ENCODE measurements around the gene STIM1.
"Not testable (repeated sequence)": the region's sequence is repeated elsewhere in the genome, so short reads cannot be mapped to it uniquely, and the experiment has no call there.

Gene STIM1

GRCh38 chr11:4098026-4098621, 242.7 kb downstream of the STIM1 start:
- Histone ChIP-seq H3K27ac (ENCODE audit: low read depth, low read length) (no peak overlapping the region), H3K27me3 (ENCODE audit: insufficient read depth, low read length) (no peaks in the 10 kb centered on the region), H3K36me3 (ENCODE audit: insufficient read depth, low read length) (peaks cover 21% of the 10 kb centered on the region), H3K4me1 (ENCODE audit: control insufficient read depth, insufficient read depth, low read length, unreplicated experiment) (peaks cover 22% of the 10 kb centered on the region), H3K79me2 (ENCODE audit: control insufficient read depth, insufficient read depth, low read length, unreplicated experiment) (peaks cover 75% of the 10 kb centered on the region), H2AFZ (ENCODE audit: low read length, unreplicated experiment) (no peak overlapping the region), H3K4me3 (ENCODE audit: low read depth, low read length) (0 out of 2 replicates have a peak overlapping the region, but pooled peaks have one; percentile 30)

- Histone ChIP-seq H3K4me3 (ENCODE audit: low read depth, low read length) (no peak overlapping the region), H3K27me3 (ENCODE audit: insufficient read depth, low read length) (no peaks in the 10 kb centered on the region), H2AFZ (ENCODE audit: low read length, unreplicated experiment) (no peak overlapping the region), H3K4me1 (ENCODE audit: control insufficient read depth, insufficient read depth, low read length, unreplicated experiment) (peaks cover 3% of the 10 kb centered on the region), H3K36me3 (ENCODE audit: insufficient read depth, low read length) (peaks cover 34% of the 10 kb centered on the region), H3K27ac (ENCODE audit: low read depth, low read length) (no peak overlapping the region), H3K79me2 (ENCODE audit: control insufficient read depth, insufficient read depth, low read length, unreplicated experiment) (peaks cover 67% of the 10 kb centered on the region)
Observed at GRCh38 chr11:4102711-4103110, 247.2 kb downstream of the STIM1 start.

- H3K27ac ChIP-seq (ENCODE audit: low read depth, low read length) = no peak overlapping the region
- peaks cover 38% of the 10 kb centered on the region for H3K36me3 ChIP-seq (ENCODE audit: insufficient read depth, low read length)
- no peaks in the 10 kb centered on the region for H3K27me3 ChIP-seq (ENCODE audit: insufficient read depth, low read length)
- no peak overlapping the region for H2AFZ ChIP-seq (ENCODE audit: low read length, unreplicated experiment)
- H3K4me1 ChIP-seq (ENCODE audit: control insufficient read depth, insufficient read depth, low read length, unreplicated experiment) = no peaks in the 10 kb centered on the region
- H3K79me2 ChIP-seq (ENCODE audit: control insufficient read depth, insufficient read depth, low read length, unreplicated experiment) = peaks cover 65% of the 10 kb centered on the region
- no peak overlapping the region for H3K4me3 ChIP-seq (ENCODE audit: low read depth, low read length)
Observed at GRCh38 chr11:4103269-4103668, 247.8 kb downstream of the STIM1 start.

GRCh38 chr11:4105916-4106315, 250.5 kb downstream of the STIM1 start:
- no peaks in the 10 kb centered on the region for H3K4me1 ChIP-seq (ENCODE audit: control insufficient read depth, insufficient read depth, low read length, unreplicated experiment)
- peaks cover 42% of the 10 kb centered on the region for H3K36me3 ChIP-seq (ENCODE audit: insufficient read depth, low read length)
- no peaks in the 10 kb centered on the region for H3K27me3 ChIP-seq (ENCODE audit: insufficient read depth, low read length)
- H2AFZ ChIP-seq (ENCODE audit: low read length, unreplicated experiment) = no peak overlapping the region
- H3K4me3 ChIP-seq (ENCODE audit: low read depth, low read length) = no peak overlapping the region
- no peak overlapping the region for H3K27ac ChIP-seq (ENCODE audit: low read depth, low read length)
- H3K79me2 ChIP-seq (ENCODE audit: control insufficient read depth, insufficient read depth, low read length, unreplicated experiment) = peaks cover 43% of the 10 kb centered on the region

DNA sequence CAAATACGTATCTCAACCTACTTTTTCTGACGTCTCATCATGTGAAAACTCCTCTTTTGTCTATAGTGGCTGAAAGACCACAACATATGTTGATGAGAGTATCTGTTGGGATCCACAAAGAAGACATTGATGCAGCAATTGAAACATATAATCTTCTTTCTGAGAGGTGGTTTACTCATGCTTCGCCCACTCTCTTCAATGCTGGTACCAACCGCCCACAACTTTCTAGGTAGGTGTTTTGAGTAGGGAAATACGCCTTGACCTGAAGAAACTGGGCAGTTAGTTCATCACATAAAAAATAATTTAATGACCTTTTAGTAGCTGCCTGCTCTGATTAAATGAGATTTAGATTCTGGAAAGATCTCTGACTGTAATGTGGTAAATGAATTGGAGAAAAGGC, 256.4 kb downstream of the STIM1 start:
- Histone ChIP-seq H3K4me3 (ENCODE audit: low read depth, low read length) (no peak overlapping the region), H3K36me3 (ENCODE audit: insufficient read depth, low read length) (peaks cover 45% of the 10 kb centered on the region), H3K27ac (ENCODE audit: low read depth, low read length) (no peak overlapping the region), H3K27me3 (ENCODE audit: insufficient read depth, low read length) (no peaks in the 10 kb centered on the region), H3K4me1 (ENCODE audit: control insufficient read depth, insufficient read depth, low read length, unreplicated experiment) (no peaks in the 10 kb centered on the region), H2AFZ (ENCODE audit: low read length, unreplicated experiment) (no peak overlapping the region), H3K79me2 (ENCODE audit: control insufficient read depth, insufficient read depth, low read length, unreplicated experiment) (peaks cover 8% of the 10 kb centered on the region)

GRCh38 chr11:4115128-4115527, 259.7 kb downstream of the STIM1 start:
- no peak overlapping the region for H2AFZ ChIP-seq (ENCODE audit: low read length, unreplicated experiment)
- peaks cover 20% of the 10 kb centered on the region for H3K4me1 ChIP-seq (ENCODE audit: control insufficient read depth, insufficient read depth, low read length, unreplicated experiment)
- H3K79me2 ChIP-seq (ENCODE audit: control insufficient read depth, insufficient read depth, low read length, unreplicated experiment) = peaks cover 15% of the 10 kb centered on the region
- H3K27me3 ChIP-seq (ENCODE audit: insufficient read depth, low read length) = no peaks in the 10 kb centered on the region
- peaks cover 42% of the 10 kb centered on the region for H3K36me3 ChIP-seq (ENCODE audit: insufficient read depth, low read length)
- H3K27ac ChIP-seq (ENCODE audit: low read depth, low read length) = no peak overlapping the region
- no peak overlapping the region for H3K4me3 ChIP-seq (ENCODE audit: low read depth, low read length)

DNA sequence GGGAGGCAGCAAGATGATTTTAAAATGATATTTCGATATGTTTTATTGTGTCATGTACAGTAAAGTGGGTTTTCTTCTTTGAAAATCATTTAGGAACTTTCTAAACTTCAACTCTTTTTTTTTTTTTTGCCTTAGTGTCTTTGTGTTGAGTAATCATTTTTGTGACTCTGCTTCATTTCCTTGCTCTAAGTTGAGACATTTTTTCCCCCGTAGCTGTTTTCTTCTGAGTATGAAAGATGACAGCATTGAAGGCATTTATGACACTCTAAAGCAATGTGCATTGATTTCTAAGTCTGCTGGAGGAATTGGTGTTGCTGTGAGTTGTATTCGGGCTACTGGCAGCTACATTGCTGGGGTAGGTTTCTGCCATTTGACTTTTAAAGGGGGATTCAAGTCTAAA, 262.6 kb downstream of the STIM1 start:
- H3K4me1 ChIP-seq (ENCODE audit: control insufficient read depth, insufficient read depth, low read length, unreplicated experiment) = peaks cover 20% of the 10 kb centered on the region
- H3K27me3 ChIP-seq (ENCODE audit: insufficient read depth, low read length) = no peaks in the 10 kb centered on the region
- peak overlapping the region; percentile 80 for H3K27ac ChIP-seq (ENCODE audit: low read depth, low read length)
- H3K36me3 ChIP-seq (ENCODE audit: insufficient read depth, low read length) = peaks cover 47% of the 10 kb centered on the region
- H2AFZ ChIP-seq (ENCODE audit: low read length, unreplicated experiment) = no peak overlapping the region
- peak overlapping the region; percentile 16; the same call in 1 of the 2 replicates for H3K4me3 ChIP-seq (ENCODE audit: low read depth, low read length)
- peaks cover 16% of the 10 kb centered on the region for H3K79me2 ChIP-seq (ENCODE audit: control insufficient read depth, insufficient read depth, low read length, unreplicated experiment)

DNA sequence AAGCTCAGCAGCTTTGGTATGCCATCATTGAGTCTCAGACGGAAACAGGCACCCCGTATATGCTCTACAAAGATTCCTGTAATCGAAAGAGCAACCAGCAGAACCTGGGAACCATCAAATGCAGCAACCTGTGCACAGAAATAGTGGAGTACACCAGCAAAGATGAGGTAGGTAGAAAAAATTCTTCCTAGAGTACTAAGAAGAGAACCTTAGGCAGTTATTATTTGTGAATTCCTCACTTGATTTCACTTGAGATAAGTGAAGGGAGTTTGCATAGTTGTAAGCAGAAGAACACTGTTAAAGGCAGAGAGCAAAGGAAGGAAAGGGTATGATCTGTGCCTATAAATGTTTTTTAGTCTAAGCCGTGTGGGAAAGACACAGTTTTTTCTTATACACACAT, 267.8 kb downstream of the STIM1 start:
- peaks cover 81% of the 10 kb centered on the region for H3K36me3 ChIP-seq (ENCODE audit: insufficient read depth, low read length)
- H3K79me2 ChIP-seq (ENCODE audit: control insufficient read depth, insufficient read depth, low read length, unreplicated experiment) = peaks cover 16% of the 10 kb centered on the region
- no peaks in the 10 kb centered on the region for H3K27me3 ChIP-seq (ENCODE audit: insufficient read depth, low read length)
- H3K27ac ChIP-seq (ENCODE audit: low read depth, low read length) = no peak overlapping the region
- no peak overlapping the region for H3K4me3 ChIP-seq (ENCODE audit: low read depth, low read length)
- peaks cover 12% of the 10 kb centered on the region for H3K4me1 ChIP-seq (ENCODE audit: control insufficient read depth, insufficient read depth, low read length, unreplicated experiment)
- no peak overlapping the region for H2AFZ ChIP-seq (ENCODE audit: low read length, unreplicated experiment)

DNA sequence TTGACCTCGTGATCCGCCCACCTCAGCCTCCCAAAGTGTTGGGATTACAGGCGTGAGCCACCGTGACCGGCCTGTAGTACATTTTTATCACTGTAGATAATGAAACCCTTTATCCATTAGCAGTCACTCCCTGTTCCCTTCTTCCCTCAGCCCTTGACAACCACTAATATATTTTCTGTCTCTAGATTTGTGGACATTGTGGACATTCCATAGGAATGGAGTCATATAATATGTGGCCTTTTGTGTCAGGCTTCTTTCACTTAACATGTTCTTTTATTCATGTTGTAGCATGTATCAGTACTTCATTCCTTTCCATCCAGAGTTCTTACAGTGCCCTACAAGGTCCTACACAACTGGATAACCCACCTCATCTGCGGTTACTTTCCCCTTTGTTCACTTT, 269.7 kb downstream of the STIM1 start:
- peaks cover 4% of the 10 kb centered on the region for H3K4me1 ChIP-seq (ENCODE audit: control insufficient read depth, insufficient read depth, low read length, unreplicated experiment)
- H3K36me3 ChIP-seq (ENCODE audit: insufficient read depth, low read length) = peaks cover 77% of the 10 kb centered on the region
- H3K79me2 ChIP-seq (ENCODE audit: control insufficient read depth, insufficient read depth, low read length, unreplicated experiment) = peaks cover 1% of the 10 kb centered on the region
- H3K27ac ChIP-seq (ENCODE audit: low read depth, low read length) = no peak overlapping the region; the same call in 1 of the 2 replicates
- H2AFZ ChIP-seq (ENCODE audit: low read length, unreplicated experiment) = no peak overlapping the region
- no peak overlapping the region for H3K4me3 ChIP-seq (ENCODE audit: low read depth, low read length)
- H3K27me3 ChIP-seq (ENCODE audit: insufficient read depth, low read length) = no peaks in the 10 kb centered on the region

- H3K79me2 ChIP-seq (ENCODE audit: control insufficient read depth, insufficient read depth, low read length, unreplicated experiment) = no peaks in the 10 kb centered on the region
- peaks cover 6% of the 10 kb centered on the region for H3K4me1 ChIP-seq (ENCODE audit: control insufficient read depth, insufficient read depth, low read length, unreplicated experiment)
- H3K4me3 ChIP-seq (ENCODE audit: low read depth, low read length) = no peak overlapping the region
- H3K27ac ChIP-seq (ENCODE audit: low read depth, low read length) = no peak overlapping the region
- H3K36me3 ChIP-seq (ENCODE audit: insufficient read depth, low read length) = peaks cover 71% of the 10 kb centered on the region
- no peak overlapping the region for H2AFZ ChIP-seq (ENCODE audit: low read length, unreplicated experiment)
- no peaks in the 10 kb centered on the region for H3K27me3 ChIP-seq (ENCODE audit: insufficient read depth, low read length)
Observed at GRCh38 chr11:4127357-4127756, 271.9 kb downstream of the STIM1 start.

GRCh38 chr11:4130219-4130618, 274.8 kb downstream of the STIM1 start:
- Histone ChIP-seq H3K4me1 (ENCODE audit: control insufficient read depth, insufficient read depth, low read length, unreplicated experiment) (peaks cover 17% of the 10 kb centered on the region), H3K36me3 (ENCODE audit: insufficient read depth, low read length) (peaks cover 66% of the 10 kb centered on the region)
- not testable (repeated sequence) for H3K27ac ChIP-seq (ENCODE audit: low read depth, low read length); H3K79me2 ChIP-seq (ENCODE audit: control insufficient read depth, insufficient read depth, low read length, unreplicated experiment); H2AFZ ChIP-seq (ENCODE audit: low read length, unreplicated experiment); H3K27me3 ChIP-seq (ENCODE audit: insufficient read depth, low read length); H3K4me3 ChIP-seq (ENCODE audit: low read depth, low read length)
